B cell (primary cell): ENCODE data around the gene SKAP1.

ENCODE experiments used
- CTCF ChIP-seq: fragments of 200-600 bp; IDR thresholded peaks from one replicate; pipeline ENCODE4 v1.8.0; 2022; ENCODE audit warnings: antibody characterized with exemption, mild to moderate bottlenecking
- EZH2 ChIP-seq: IDR thresholded peaks from 2 replicates; pipeline ENCODE4 v1.6.1; 2012; ENCODE audit warnings: borderline replicate concordance, low read depth, mild to moderate bottlenecking, moderate library complexity, low read length; ENCODE audit not compliant: insufficient read depth, poor library complexity, severe bottlenecking

- no peak for TF ChIP-seq CTCF
- TF ChIP-seq EZH2 = no peak
Measured at GRCh38 chr17:48107137-48108055, 322.6 kb downstream of the SKAP1 start, which contains the start of gene SNX11.
